Measurements from ENCODE around the gene DHCR24. TPM values are rescaled to one million over a fixed set of nuclear protein-coding genes. Genes with fewer than 3 reads are reported as not detected.

The DHCR24 gene
- total and polyA plus RNA-seq, 2 of the 13 experiments (the other 11 are each of a cell fraction or from before 2014, with no cell fraction given) = 374 to 448 TPM

DNA sequence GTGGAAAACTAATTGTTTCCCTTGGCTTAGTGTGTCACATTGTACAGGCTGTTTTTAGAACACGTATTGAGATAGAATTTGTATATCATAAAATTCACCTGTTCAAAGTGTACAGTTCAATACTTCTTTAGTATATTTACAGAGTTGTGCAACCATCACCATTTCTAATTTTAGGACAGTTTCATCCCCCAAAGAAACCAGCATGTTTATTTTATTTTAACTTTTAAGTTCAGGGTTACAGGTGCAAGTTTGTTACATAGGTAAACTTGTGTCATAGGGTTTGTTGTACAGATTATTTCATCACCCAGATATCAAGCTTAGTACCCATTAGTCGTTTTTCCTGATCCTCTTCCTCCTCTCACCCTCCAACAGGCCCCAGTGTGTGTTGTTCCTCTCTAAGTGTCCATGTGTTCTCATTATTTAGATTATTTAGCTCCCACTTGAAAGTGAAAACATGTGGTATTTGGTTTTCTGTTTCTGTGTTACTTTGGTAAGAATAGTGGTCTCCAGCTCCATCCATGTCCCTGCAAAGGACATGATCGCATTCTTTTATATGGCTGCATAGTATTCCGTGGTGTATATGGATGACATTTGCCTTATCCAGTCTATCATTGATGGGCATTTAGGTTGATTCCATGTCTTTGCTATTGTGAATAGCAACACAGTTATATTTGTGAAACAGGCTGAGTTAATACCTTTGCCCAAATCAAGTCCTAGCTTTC, 35.2 kb upstream of the DHCR24 start (continued):
- no peak for TF ChIP-seq ZNF660 (CRISPR knock-in tag; IDR thresholded peaks at IDR 0.05; ENCODE audit: borderline replicate concordance, low read depth)

DNA sequence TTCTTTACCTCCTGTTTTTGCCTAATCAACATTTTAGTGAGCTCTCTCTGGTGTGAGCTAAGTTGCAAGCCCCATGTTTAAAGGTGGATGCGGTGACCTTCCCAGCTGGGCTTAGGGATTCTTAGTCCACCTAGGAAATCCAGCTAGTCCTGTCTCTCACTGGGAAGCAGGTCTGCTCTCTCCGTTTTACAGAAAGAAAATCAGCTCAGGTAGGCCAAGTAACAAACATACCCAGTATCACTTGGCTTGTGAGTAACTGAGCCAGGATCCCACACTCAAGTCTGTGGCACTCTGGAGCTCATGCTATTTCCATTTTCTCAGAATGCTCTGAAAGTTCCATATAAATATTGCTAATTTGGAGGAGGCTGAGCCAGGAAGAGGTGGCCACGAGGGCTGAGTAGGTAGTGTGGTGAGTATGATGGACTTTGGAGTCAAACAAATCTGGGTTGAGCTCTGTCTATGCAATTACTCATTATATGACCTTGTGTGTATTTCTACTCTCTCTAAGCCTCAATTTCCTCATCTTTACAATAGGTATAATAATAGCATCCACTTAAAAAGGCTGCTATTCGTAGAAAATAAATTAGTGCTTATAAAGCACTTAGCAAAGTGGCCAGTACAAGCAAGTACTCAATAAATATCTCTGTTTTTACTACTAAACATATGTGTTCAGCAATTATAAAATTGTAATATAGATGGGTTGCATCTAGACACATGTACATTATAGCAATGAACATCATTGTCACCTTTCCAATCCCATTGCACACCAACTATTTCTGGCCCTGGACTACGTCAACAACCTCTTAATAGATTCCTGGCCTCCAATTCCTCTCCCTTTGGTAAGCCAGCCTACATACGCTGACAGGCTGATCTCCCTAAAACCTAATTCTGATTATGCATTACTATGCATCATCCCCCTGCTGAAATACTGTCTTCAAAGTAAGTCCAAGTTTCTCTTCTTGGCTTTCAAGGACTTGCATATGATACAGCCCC, 32.7 kb upstream of the DHCR24 start:
- Histone ChIP-seq H3K9ac (ENCODE audit: insufficient read depth, low read depth, low read length) (0 out of 2 replicates have a peak overlapping the region, but pooled peaks have one; percentile 36), H3K4me2 (ENCODE audit: low read depth, low read length) (peak overlapping the region; percentile 62), H3K27me3 (ENCODE audit: control insufficient read depth in 1 of 2, insufficient read depth in 2 of 2, low read length in 2 of 2) (no peaks in the 10 kb centered on the region; a peak in 1 of 5 replicates), H2AFZ (ENCODE audit: low read length) (peak overlapping the region; percentile 8), H3K36me3 (replicated peaks in 1 of 2; ENCODE audit: control insufficient read depth in 1 of 2, insufficient read depth in 2 of 2, low read length in 2 of 2) (no peaks in the 10 kb centered on the region), H3K4me1 (ENCODE audit: insufficient read depth, low read length) (peaks cover 68% of the 10 kb centered on the region), H3K4me3 (replicated peaks in 1 of 3; ENCODE audit: insufficient read depth in 1 of 3, low read depth in 2 of 3, low read length in 3 of 3) (peak overlapping the region in 1 of 3 experiments; percentile 2; a peak in 1 of 6 replicates), H3K9me3 (ENCODE audit: low read length) (no peaks in the 10 kb centered on the region), H4K20me1 (ENCODE audit: insufficient read depth, low read length) (no peaks in the 10 kb centered on the region), H3K27ac (ENCODE audit: extremely low read length, insufficient read depth, low read length) (peak overlapping the region; percentile 53), H3K79me2 (ENCODE audit: insufficient read depth, low read length) (no peaks in the 10 kb centered on the region)
- 48% methylated on average over 6 of the region's 6 CpGs for WGBS (ENCODE audit: low lambda C conversion rate)
- intact Hi-C loops (cut with micrococcal nuclease; ENCODE audit: unreplicated experiment) = loop anchor here (1.0 kb wide), 1 partner anchor 31 kb away; no protein-coding TSS in a partner anchor
- in situ Hi-C loops (cut with HindIII; ENCODE audit: extremely low pct_ligation_motif_present, low pct_unique_long_range_greater_than_20kb) = no loop called here
- DNase-seq (ENCODE audit: low spot score) = peak; percentile 72
- ChIA-PET CTCF (ENCODE audit: low intra/inter-chr PET ratio, low total read pairs) (no interaction called here), POLR2A (interaction anchor here (0.8 to 1.5 kb wide), 5 partner anchors 30 to 109 kb away, joined by 3 to 25 read pairs (median 3); partner anchors contain the start of gene DHCR24)
- peak; percentile 93 for ATAC-seq
- BruUV-seq (replicated peaks) = TSS peak; percentile 68
- no peak for FAIRE-seq
- TF ChIP-seq NCOR1 (IDR thresholded peaks at IDR 0.05; ENCODE audit: borderline replicate concordance, low read length) (peak; percentile 58; the same call in 1 of the 2 replicates), HMGA1 (CRISPR knock-in tag; conservative IDR thresholded peaks at IDR 0.05) (no peak), ZNF878 (CRISPR knock-in tag; IDR thresholded peaks at IDR 0.05) (0 out of 2 replicates have a peak, but pooled peaks have one; percentile 45), LCORL (IDR thresholded peaks at IDR 0.05) (no peak), LCORL (CRISPR knock-in tag; IDR thresholded peaks at IDR 0.05) (no peak), RAD51 (IDR thresholded peaks at IDR 0.05; ENCODE audit: borderline replicate concordance) (no peak), ZNF570 (CRISPR knock-in tag; IDR thresholded peaks at IDR 0.05; ENCODE audit: borderline replicate concordance) (no peak), SRY (CRISPR knock-in tag; IDR thresholded peaks at IDR 0.05) (no peak), MED13 (CRISPR knock-in tag; IDR thresholded peaks at IDR 0.05) (no peak), ZIK1 (CRISPR knock-in tag; IDR thresholded peaks at IDR 0.05; ENCODE audit: borderline replicate concordance, low read depth) (no peak), CENPX (CRISPR knock-in tag; IDR thresholded peaks at IDR 0.05) (no peak), ZNF775 (CRISPR knock-in tag; IDR thresholded peaks at IDR 0.05; ENCODE audit: borderline replicate concordance) (no peak), ZNF160 (CRISPR knock-in tag; IDR thresholded peaks at IDR 0.05) (no peak), ASH2L (IDR thresholded peaks at IDR 0.05; ENCODE audit: insufficient read length, low read depth, low read length) (no peak)
- TF ChIP-seq, protein P1, sequence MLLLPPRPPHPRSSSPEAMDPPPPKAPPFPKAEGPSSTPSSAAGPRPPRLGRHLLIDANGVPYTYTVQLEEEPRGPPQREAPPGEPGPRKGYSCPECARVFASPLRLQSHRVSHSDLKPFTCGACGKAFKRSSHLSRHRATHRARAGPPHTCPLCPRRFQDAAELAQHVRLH (CRISPR knock-in tag; IDR thresholded peaks at IDR 0.05; ENCODE audit: borderline replicate concordance, low read depth) = peak; percentile 64; the same call in 1 of the 2 replicates
- TF ChIP-seq, protein P2, sequence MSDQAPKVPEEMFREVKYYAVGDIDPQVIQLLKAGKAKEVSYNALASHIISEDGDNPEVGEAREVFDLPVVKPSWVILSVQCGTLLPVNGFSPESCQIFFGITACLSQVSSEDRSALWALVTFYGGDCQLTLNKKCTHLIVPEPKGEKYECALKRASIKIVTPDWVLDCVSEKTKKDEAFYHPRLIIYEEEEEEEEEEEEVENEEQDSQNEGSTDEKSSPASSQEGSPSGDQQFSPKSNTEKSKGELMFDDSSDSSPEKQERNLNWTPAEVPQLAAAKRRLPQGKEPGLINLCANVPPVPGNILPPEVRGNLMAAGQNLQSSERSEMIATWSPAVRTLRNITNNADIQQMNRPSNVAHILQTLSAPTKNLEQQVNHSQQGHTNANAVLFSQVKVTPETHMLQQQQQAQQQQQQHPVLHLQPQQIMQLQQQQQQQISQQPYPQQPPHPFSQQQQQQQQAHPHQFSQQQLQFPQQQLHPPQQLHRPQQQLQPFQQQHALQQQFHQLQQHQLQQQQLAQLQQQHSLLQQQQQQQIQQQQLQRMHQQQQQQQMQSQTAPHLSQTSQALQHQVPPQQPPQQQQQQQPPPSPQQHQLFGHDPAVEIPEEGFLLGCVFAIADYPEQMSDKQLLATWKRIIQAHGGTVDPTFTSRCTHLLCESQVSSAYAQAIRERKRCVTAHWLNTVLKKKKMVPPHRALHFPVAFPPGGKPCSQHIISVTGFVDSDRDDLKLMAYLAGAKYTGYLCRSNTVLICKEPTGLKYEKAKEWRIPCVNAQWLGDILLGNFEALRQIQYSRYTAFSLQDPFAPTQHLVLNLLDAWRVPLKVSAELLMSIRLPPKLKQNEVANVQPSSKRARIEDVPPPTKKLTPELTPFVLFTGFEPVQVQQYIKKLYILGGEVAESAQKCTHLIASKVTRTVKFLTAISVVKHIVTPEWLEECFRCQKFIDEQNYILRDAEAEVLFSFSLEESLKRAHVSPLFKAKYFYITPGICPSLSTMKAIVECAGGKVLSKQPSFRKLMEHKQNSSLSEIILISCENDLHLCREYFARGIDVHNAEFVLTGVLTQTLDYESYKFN (CRISPR knock-in tag; conservative IDR thresholded peaks at IDR 0.05) = peak; percentile 66

All from HepG2 (cell line).